SJCRH30 (cell line): Measurements from ENCODE around the gene RPS24. TPM values are rescaled to one million over a fixed set of nuclear protein-coding genes. Genes with fewer than 3 reads are reported as not detected.

Experiments
- DNase-seq, 2 experiments: peaks; one replicate each; pipeline ENCODE4 v3.0.0-alpha.2; 2015 to 2020
- H3K27ac ChIP-seq: fragments of 250-450 bp; sonication (Bioruptor Pico); 2 replicates; pipeline ENCODE4 v1.5.1; 2020; ENCODE audit warnings: mild to moderate bottlenecking, moderate library complexity
- H3K27me3 ChIP-seq: fragments of 250-450 bp; sonication (Bioruptor Pico); 2 replicates; pipeline ENCODE4 v1.5.1; 2020; ENCODE audit warnings: mild to moderate bottlenecking, moderate library complexity
- H3K36me3 ChIP-seq: fragments of 250-450 bp; sonication (Bioruptor Pico); 2 replicates; pipeline ENCODE4 v1.5.1; 2020; ENCODE audit warnings: mild to moderate bottlenecking, moderate library complexity
- H3K4me1 ChIP-seq: fragments of 250-450 bp; sonication (Bioruptor Pico); 2 replicates; pipeline ENCODE4 v1.5.1; 2020; ENCODE audit warnings: mild to moderate bottlenecking, moderate library complexity
- H3K4me3 ChIP-seq: fragments of 250-450 bp; sonication (Bioruptor Pico); 2 replicates; pipeline ENCODE4 v1.5.1; 2020; ENCODE audit warnings: mild to moderate bottlenecking, moderate library complexity
- H3K9me3 ChIP-seq: fragments of 250-450 bp; sonication (Bioruptor Pico); replicated peaks from 2 replicates; pipeline ENCODE4 v1.5.1; 2020; ENCODE audit warnings: mild to moderate bottlenecking, moderate library complexity
- total RNA-seq: library from RNA; depleted of rRNA; stranded (reverse); fragments of >200 nt; shearing (Covaris generic); gene quantifications from 2 replicates; pipeline ENCODE4 v1.2.3, GENCODE V29; 2014; rRNA removed

The RPS24 gene
- total RNA-seq, 1 experiment from 2014 or later = 6,145 TPM

DNA sequence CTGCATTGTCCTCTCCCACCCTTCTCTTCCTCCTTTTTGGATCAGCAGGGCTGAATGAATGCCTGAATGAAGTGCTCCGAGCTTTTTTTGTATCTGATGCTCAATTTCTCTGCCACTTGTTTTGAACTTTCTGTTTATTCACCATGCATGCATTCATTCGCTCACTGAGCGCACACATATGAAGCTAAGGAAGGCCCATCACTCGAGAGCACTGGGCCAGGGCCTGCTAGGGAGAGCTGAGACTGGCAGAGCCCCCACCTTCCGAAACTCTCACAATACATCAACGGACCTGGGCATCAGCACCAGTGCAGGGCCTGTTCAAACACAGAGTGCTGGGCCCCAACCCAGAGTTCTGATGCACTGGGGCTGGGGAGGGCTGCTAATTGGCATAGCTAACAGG lies 45.7 kb downstream of the RPS24 start:
- DNase-seq = no peak
- Histone ChIP-seq H3K36me3 (no peaks in the 10 kb centered on the region), H3K9me3 (no peaks in the 10 kb centered on the region), H3K4me3 (no peak overlapping the region), H3K27me3 (no peaks in the 10 kb centered on the region), H3K27ac (no peak overlapping the region), H3K4me1 (no peaks in the 10 kb centered on the region)

DNA sequence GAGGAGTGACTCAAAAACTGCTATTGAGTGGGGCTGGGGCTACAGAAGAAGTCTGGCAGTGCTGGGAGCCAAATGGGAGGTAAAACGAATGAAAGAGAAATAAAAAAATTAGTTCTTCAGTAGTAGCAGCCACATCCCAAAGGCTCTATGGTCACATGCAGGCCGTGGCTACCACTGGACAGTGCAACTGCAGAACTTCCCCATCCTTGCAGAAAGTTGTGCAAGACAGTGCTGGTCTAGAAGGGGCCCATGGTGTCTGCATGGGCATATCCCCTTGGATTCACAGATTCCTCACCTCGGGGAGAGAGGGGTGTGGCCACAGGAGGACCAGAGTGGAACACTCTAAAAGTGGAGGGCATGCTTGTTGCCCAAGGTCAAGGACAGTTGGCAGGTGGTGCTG lies 47.6 kb downstream of the RPS24 start:
- no peaks in the 10 kb centered on the region for H3K9me3 ChIP-seq
- H3K4me3 ChIP-seq = no peak overlapping the region
- H3K27me3 ChIP-seq = no peaks in the 10 kb centered on the region
- no peaks in the 10 kb centered on the region for H3K4me1 ChIP-seq
- H3K27ac ChIP-seq = no peak overlapping the region
- H3K36me3 ChIP-seq = no peaks in the 10 kb centered on the region
- no peak for DNase-seq

DNA sequence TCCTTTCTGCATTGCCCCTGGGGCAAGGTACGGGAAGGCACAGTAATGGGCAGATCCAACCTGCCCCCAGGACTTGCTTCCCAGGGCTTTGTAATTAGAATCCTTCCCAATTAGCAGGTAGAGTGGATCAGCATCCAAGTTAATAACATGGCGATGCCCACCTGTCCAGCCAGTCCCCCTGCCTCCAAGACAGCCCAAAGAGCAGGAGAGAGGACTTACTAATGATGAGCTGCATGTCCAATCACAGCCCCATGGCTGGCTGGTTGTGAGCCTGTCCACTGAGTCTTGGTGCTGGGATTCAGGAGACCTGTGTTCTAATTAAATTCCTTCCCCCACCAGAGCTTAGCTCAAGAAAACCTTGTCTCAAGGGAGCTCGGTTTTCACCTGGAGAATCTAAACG lies 49.0 kb downstream of the RPS24 start:
- H3K27me3 ChIP-seq = no peaks in the 10 kb centered on the region
- H3K9me3 ChIP-seq = no peaks in the 10 kb centered on the region
- no peak overlapping the region for H3K27ac ChIP-seq
- no peaks in the 10 kb centered on the region for H3K4me1 ChIP-seq
- no peak for DNase-seq
- no peak overlapping the region for H3K4me3 ChIP-seq
- H3K36me3 ChIP-seq = no peaks in the 10 kb centered on the region

Other genes with a start within 250 kb of the RPS24 start
- gene DLG5, start 107.1 kb upstream of the RPS24 start, total RNA-seq = 22.5 and 24.4 TPM in 2 replicates
- 21.6 and 22.6 TPM in 2 replicates for gene POLR3A, start 4.3 kb upstream of the RPS24 start, total RNA-seq